ENCODE data around the gene RENBP.

RENBP gene

GRCh38 chrX:153931748-153932147 is 12.7 kb downstream of the RENBP start:
- DNase-seq, result no peak

GRCh38 chrX:153931151-153931550 is 13.3 kb downstream of the RENBP start:
- DNase-seq, result no peak

GRCh38 chrX:153930011-153930910 is 14.2 kb downstream of the RENBP start:
- DNase-seq, result no peak

GRCh38 chrX:153929576-153929975 is 14.9 kb downstream of the RENBP start:
- DNase-seq, result no peak

- DNase-seq, result no peak
Measured at GRCh38 chrX:153928846-153929245, 15.6 kb downstream of the RENBP start.

GRCh38 chrX:153927922-153928760 is 16.3 kb downstream of the RENBP start:
- DNase-seq, result peak; percentile 99

- DNase-seq, result no peak
Measured at GRCh38 chrX:153927672-153927921, 16.8 kb downstream of the RENBP start.

GRCh38 chrX:153926858-153927671 is 17.4 kb downstream of the RENBP start:
- DNase-seq, result peak; percentile 89

- no peak for DNase-seq
Measured at GRCh38 chrX:153926552-153926857, 17.9 kb downstream of the RENBP start.

GRCh38 chrX:153925739-153926551 is 18.5 kb downstream of the RENBP start, which contains the start of gene ARHGAP4:
Gene ARHGAP4 (minus strand): TSS chrX:153926264. CDS start chrX:153926202, 62 bp downstream.
- DNase-seq, result peak; percentile 47

GRCh38 chrX:153925387-153925738 is 19.1 kb downstream of the RENBP start:
- no peak for DNase-seq

- DNase-seq, result peak; percentile 89
Measured at GRCh38 chrX:153924149-153924861, 20.1 kb downstream of the RENBP start.

- no peak for DNase-seq
Measured at GRCh38 chrX:153922932-153923857, 21.2 kb downstream of the RENBP start.

GRCh38 chrX:153921511-153922446 is 22.7 kb downstream of the RENBP start:
- DNase-seq, result no peak

- no peak for DNase-seq
Measured at GRCh38 chrX:153921070-153921469, 23.4 kb downstream of the RENBP start.

- DNase-seq, result no peak
Measured at GRCh38 chrX:153920546-153920945, 23.9 kb downstream of the RENBP start.

- no peak for DNase-seq
Measured at GRCh38 chrX:153919281-153919680, 25.2 kb downstream of the RENBP start.

GRCh38 chrX:153917869-153918268 is 26.6 kb downstream of the RENBP start:
- no peak for DNase-seq

GRCh38 chrX:153913701-153914100 is 30.7 kb downstream of the RENBP start:
- no peak for DNase-seq

- no peak for DNase-seq
Measured at GRCh38 chrX:153913211-153913610, 31.2 kb downstream of the RENBP start.

Measured in NCI-H1436 (cell line).